GM19455 (cell line): ENCODE data around the gene CCNC.

Source experiments
- ATAC-seq: cut with Tn5 transposase; IDR thresholded peaks from one replicate; pipeline ENCODE4 v1.9.1; 2021; ENCODE audit not compliant: unreplicated experiment

The CCNC gene

GRCh38 chr6:99568103-99568933, at the start of gene CCNC:
Gene CCNC (minus strand): TSS chr6:99568660. CDS start chr6:99568527, 133 bp downstream.
- peak; percentile 99 for ATAC-seq

- no peak for ATAC-seq
Observed at GRCh38 chr6:99617131-99617530, 48.7 kb upstream of the CCNC start.

- peak; percentile 26 for ATAC-seq
Observed at GRCh38 chr6:99614430-99615186, 46.1 kb upstream of the CCNC start.

GRCh38 chr6:99613705-99614429, 45.4 kb upstream of the CCNC start:
- ATAC-seq: peak; percentile 66

GRCh38 chr6:99613409-99613704, 44.9 kb upstream of the CCNC start:
- peak; percentile 54 for ATAC-seq

GRCh38 chr6:99612551-99613408, 44.3 kb upstream of the CCNC start:
- peak; percentile 1 for ATAC-seq

- ATAC-seq: peak; percentile 51
Observed at GRCh38 chr6:99611148-99611547, 42.7 kb upstream of the CCNC start.

- ATAC-seq: no peak
Observed at GRCh38 chr6:99609905-99610489, 41.5 kb upstream of the CCNC start.

- ATAC-seq: no peak
Observed at GRCh38 chr6:99608886-99609482, 40.5 kb upstream of the CCNC start.

GRCh38 chr6:99608059-99608885, 39.8 kb upstream of the CCNC start:
- ATAC-seq: no peak

GRCh38 chr6:99607416-99608036, 39.1 kb upstream of the CCNC start:
- no peak for ATAC-seq

- ATAC-seq: no peak
Observed at GRCh38 chr6:99606656-99607415, 38.4 kb upstream of the CCNC start, which contains the start of gene PRDM13. Gene PRDM13 (plus strand): TSS chr6:99606833. CDS start chr6:99607035, 202 bp downstream.

GRCh38 chr6:99605911-99606655, 37.6 kb upstream of the CCNC start:
- ATAC-seq: no peak

- no peak for ATAC-seq
Observed at GRCh38 chr6:99605074-99605734, 36.7 kb upstream of the CCNC start.

GRCh38 chr6:99604166-99605073, 36.0 kb upstream of the CCNC start:
- ATAC-seq: no peak
